ENCODE data around the gene ABHD4.
"Not testable (repeated sequence)": the region's sequence is repeated elsewhere in the genome, so short reads cannot be mapped to it uniquely, and the experiment has no call there.

The ABHD4 gene

DNA sequence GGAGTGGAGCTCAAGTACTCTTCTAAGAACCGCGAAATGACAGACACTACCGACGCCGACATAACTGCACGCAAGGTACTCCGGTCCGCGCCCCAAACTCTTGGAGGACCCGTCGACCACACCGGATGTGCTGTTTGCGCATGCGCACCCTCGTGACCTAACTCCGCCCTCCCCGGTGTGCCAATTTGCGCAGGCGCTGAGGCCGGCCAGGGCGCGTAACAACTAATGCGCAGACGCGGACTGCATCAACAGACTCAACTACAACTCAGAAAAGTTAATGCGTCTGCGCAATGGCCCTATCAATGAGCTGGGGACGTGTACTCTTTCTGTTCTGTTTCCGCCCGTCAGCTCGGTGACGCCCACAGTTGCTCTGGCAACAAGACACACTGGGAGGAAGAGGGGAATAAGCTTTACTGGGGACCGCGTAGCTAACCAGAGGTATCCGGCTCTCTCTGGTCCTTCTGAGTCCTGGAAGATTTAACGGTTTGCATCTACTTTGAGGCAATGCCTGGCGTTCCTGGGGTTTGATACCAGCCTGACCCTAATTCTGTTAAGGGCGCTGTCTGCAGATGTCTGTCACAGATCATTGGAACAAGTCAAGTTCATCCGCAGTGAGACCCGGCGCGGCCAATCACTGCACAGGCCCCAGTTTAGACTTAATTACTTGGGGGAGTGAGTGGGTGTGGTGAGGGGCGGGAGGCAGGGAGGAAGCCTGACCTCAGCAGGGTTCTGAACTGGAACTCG, 8.8 kb upstream of the ABHD4 start, which contains the start of gene DAD1:
Gene DAD1 (minus strand): TSS at position 129 of the 744 bp plus-strand sequence. CDS start 67 bp downstream, at position 62.
- peak; percentile 99 for DNase-seq (ENCODE audit: low read depth, low spot score)

GRCh38 chr14:22593189-22593588, 4.9 kb upstream of the ABHD4 start:
- DNase-seq (ENCODE audit: low read depth, low spot score): no peak

- no peak for DNase-seq (ENCODE audit: low read depth, low spot score)
These were observed 4.5 kb upstream of the ABHD4 start for GRCh38 chr14:22593601-22594000.

- DNase-seq (ENCODE audit: low read depth, low spot score): no peak
These were observed 3.9 kb upstream of the ABHD4 start for GRCh38 chr14:22594156-22594716.

GRCh38 chr14:22596354-22596879, 1.7 kb upstream of the ABHD4 start:
- no peak for DNase-seq (ENCODE audit: low read depth, low spot score)

DNA sequence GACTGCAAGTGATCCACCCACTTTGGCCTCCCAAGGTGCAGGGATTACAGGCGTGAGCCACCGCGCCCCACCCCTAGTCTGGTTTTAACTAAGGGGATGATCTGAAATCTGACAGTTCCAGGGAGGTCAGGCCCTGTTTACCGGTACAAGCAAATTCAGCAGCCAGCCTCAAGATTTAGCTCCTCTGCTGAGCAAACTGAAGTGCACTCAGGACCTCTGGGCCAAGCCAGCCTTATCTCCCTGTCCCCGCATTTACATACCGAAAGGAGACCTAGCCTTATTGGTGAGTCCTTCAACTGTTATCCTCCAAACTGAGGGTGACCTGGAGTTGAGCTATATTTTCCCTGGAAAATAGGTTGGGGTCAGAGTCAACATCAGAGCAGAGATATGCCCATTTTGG, 835 bp upstream of the ABHD4 start:
- DNase-seq (ENCODE audit: low read depth, low spot score): no peak

- no peak for DNase-seq (ENCODE audit: low read depth, low spot score)
These were observed 365 bp upstream of the ABHD4 start for GRCh38 chr14:22597771-22598098.

GRCh38 chr14:22598896-22599244, 770 bp downstream of the ABHD4 start:
- no peak for DNase-seq (ENCODE audit: low read depth, low spot score)

DNA sequence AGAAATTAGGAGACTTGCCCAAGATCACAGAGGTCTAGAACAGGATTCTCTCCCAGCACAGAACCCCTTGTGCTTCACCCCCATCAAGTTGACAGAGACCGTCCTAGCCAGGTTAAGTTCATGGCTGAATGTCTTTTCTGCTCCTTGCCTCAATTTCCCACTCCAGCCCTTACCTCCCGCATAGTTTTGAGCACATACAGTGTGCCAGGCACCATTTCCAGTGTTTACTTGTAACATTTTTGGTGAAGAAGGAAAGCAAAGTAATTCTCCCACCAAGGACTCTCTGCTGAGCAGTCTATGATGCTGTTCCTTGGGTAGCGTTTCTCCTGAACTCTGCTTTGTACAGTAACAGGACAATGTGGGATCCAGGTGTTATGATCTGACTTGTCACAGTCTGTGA, 1.2 kb downstream of the ABHD4 start:
- no peak for DNase-seq (ENCODE audit: low read depth, low spot score)

GRCh38 chr14:22600027-22600426, 1.9 kb downstream of the ABHD4 start:
- no peak for DNase-seq (ENCODE audit: low read depth, low spot score)

DNA sequence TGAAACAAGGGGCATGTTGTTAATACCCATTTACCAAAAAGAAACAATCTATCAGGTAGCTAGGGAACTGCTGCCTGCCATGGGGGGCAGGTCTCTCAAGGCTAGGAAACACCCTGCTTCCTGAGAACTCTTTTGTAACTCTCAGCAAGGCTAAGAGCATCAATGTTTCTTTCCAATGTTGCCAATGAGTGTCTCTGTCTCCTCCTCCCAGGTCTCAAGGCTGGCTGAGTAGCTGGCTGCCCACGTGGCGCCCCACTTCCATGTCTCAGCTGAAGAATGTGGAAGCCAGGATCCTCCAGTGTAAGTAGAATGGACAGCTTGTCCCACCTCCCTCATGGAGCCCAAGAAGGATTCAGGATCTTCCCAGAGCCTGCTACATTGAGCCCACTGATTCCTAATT, 3.4 kb downstream of the ABHD4 start:
- DNase-seq (ENCODE audit: low read depth, low spot score): no peak

- no peak for DNase-seq (ENCODE audit: low read depth, low spot score)
These were observed 3.9 kb downstream of the ABHD4 start for GRCh38 chr14:22601996-22602395.

- DNase-seq (ENCODE audit: low read depth, low spot score): no peak
These were observed 4.8 kb downstream of the ABHD4 start for GRCh38 chr14:22602862-22603261.

GRCh38 chr14:22606380-22606779, 8.3 kb downstream of the ABHD4 start:
- DNase-seq (ENCODE audit: low read depth, low spot score): no peak

DNA sequence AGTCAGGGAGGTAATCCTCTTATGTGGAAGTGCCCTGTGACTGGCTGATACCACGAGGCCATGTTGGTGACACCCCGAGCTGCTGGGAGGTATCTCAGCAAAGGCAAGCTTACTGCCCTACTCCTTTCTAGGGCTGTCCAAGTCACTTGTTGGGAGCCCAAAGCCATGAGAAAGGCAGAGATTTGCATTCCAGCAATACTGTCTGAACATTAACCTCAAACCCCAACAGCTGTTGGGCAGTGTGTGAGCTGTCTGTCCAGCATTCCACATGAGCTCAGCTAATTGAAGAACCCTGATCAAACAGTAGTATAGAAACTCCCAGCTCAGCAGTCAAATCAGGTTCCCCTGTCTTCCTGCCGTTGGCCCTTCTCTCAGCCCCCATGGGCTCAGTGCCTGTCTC, 9.2 kb downstream of the ABHD4 start:
- no peak for DNase-seq (ENCODE audit: low read depth, low spot score)

GRCh38 chr14:22610931-22611330, 12.8 kb downstream of the ABHD4 start:
- DNase-seq (ENCODE audit: low read depth, low spot score): no peak

DNA sequence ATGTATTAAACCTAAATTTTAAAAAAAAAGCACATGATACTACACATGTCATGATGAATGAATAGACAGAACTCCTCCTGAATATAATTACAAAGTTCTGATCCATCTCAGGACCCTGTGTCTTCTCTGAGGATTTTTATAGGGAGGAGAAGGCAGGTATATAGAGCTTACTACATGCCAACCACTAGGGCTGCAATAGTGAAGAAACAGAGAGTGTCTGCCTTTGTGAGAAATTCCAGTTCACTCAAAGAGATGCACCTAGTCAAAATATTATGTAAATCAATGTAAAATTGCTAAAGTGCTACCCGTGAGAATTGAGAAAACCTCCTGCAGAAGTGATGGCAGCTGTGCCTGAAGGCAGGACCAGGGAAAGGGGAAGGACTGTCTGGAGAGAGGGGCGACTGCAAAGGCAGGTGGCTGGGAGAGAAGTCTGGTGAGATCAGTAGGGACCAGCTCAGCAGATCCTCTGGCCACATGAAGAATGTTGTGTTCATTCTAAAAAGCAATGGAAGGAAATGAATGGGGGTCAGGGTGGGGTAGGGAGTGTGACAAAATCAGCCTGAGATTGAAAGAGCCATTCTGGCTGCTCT, 15.1 kb downstream of the ABHD4 start:
- DNase-seq (ENCODE audit: low read depth, low spot score): no peak

GRCh38 chr14:22613736-22614239, 15.7 kb downstream of the ABHD4 start:
- no peak for DNase-seq (ENCODE audit: low read depth, low spot score)

DNA sequence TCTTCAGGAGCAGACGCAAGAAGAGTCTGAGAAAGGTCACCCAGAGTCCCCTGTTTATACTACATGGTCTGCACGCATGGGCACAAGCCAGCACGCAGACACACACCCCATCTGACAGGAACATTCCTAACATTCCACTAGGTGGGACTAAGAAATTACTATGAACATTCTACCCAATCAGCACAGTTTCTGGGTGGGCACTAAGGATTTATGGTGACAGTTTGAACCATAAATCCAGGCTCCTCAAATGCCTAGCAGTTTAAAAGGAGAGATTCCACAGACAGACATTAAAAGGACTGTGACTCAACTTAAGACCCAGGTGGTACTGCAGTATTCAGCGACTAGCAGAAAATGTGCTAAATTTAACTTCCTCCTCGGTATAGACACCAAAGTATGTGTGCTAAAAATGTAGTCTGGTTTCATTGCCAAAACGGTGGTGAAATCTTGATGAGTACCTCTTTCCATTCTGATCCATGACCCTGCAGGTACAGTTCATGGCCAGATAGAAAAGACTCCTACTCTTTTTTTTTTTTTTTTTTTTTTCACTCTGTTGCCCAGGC, 16.2 kb downstream of the ABHD4 start:
- DNase-seq (ENCODE audit: low read depth, low spot score): no peak

DNA sequence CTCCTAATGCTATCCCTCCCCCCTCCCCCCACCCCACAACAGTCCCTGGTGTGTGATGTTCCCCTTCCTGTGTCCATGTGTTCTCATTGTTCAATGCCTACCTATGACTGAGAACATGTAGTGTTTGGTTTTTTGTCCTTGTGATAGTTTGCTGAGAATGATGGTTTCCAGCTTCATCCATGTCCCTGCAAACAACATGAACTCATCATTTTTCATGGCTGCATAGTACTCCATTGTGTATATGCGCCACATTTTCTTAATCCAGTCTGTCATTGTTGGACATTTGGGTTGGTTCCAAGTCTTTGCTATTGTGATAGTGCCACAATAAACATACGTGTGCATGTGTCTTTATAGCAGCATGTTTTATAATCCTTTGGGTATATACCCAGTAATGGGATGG, 17.7 kb downstream of the ABHD4 start:
- not testable (repeated sequence) for DNase-seq (ENCODE audit: low read depth, low spot score)

DNA sequence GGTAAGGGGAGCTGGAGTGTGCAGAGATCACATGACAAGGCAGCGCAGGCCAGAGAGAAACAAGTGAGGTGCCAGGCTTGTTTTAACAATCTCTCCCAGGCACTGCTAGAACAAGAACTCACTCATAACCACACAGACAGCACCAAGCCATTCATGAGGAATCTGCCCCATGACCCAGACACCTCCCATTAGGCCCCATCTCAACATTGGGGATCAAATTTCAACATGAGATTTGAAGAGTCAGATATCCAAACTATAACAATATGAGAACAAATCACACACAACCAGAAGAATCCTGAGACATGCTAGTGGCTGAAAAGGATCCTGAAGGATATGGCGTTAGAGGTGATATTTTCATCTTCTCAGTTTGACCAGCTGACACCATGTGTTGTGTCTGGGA, 24.2 kb downstream of the ABHD4 start:
- DNase-seq (ENCODE audit: low read depth, low spot score): no peak

DNA sequence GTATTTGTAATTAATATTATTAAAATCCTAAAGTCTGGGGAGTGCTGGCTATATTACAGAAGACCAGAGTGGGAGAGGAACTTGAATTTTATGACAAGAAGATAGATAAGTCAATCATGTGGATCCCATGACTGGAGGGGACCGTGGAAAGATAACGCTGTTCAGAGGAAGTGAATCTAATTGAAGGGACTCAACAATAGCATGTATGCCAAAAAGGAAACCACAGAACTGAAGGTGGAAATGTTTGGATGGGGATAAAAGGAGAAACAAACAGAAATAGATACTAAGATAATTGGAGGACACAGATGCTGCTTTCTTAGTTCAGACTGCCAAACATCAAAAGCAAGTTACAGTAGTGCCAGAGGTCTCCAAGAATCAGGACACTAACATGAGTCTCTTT, 24.9 kb downstream of the ABHD4 start:
- no peak for DNase-seq (ENCODE audit: low read depth, low spot score)

GRCh38 chr14:22626590-22626989, 28.5 kb downstream of the ABHD4 start:
- DNase-seq (ENCODE audit: low read depth, low spot score): no peak

Measured in activated CD4-positive, CD25-positive, alpha-beta regulatory T cell treated with anti-CD3 and anti-CD28 coated beads, Interleukin-2, amount 50 U/mL, for 16 hours (primary cell).